Spleen (tissue), 11 donors: ENCODE data around the gene DNAJC4. TPM values are rescaled to one million over a fixed set of nuclear protein-coding genes. Genes with fewer than 3 reads are reported as not detected.
A peak's percentile ranks its signal among the peaks of the same experiment; 100 is the strongest.

Source experiments
- DNase-seq: peaks from one replicate; pipeline ENCODE4 v3.0.0-alpha.2; 2020
- H3K27ac ChIP-seq, 8 donors: fragments of 200-600 bp; sonication (generic) in 7 of 8; 1 replicate in 4 of 8; 2 replicates in 4 of 8; pipeline versions ENCODE4 v1.5.0 to v1.8.0; 2016 to 2021; ENCODE audit warnings: inconsistent platforms in 4 of 8, mild to moderate bottlenecking in 4 of 8, moderate library complexity in 1 of 8
- H3K27me3 ChIP-seq, 7 donors: fragments of 200-600 bp; sonication (generic) in 6 of 7; replicated peaks in 1 of 7; 1 replicate in 4 of 7; 2 replicates in 3 of 7; pipeline versions ENCODE4 v1.5.0 to v1.8.0; 2016 to 2021; ENCODE audit warnings: inconsistent platforms in 3 of 7, mild to moderate bottlenecking in 1 of 7
- H3K36me3 ChIP-seq, 6 donors: fragments of 200-600 bp; sonication (generic) in 5 of 6; 1 replicate in 4 of 6; 2 replicates in 2 of 6; pipeline versions ENCODE4 v1.5.0 to v1.8.0; 2016 to 2021; ENCODE audit warnings: inconsistent platforms in 2 of 6
- H3K4me1 ChIP-seq, 6 donors: fragments of 200-600 bp; sonication (generic) in 5 of 6; 1 replicate in 3 of 6; 2 replicates in 3 of 6; pipeline versions ENCODE4 v1.5.0 to v1.8.0; 2016 to 2021; ENCODE audit warnings: inconsistent platforms in 3 of 6
- H3K4me3 ChIP-seq, 8 donors: fragments of 200-600 bp; sonication (generic) in 7 of 8; 1 replicate in 4 of 8; 2 replicates in 4 of 8; pipeline versions ENCODE4 v1.5.0 to v1.8.0; 2016 to 2021; ENCODE audit warnings: inconsistent platforms in 4 of 8, mild to moderate bottlenecking in 4 of 8, moderate library complexity in 2 of 8
- H3K9me3 ChIP-seq, 8 donors: fragments of 200-600 bp; sonication (generic) in 7 of 8; 1 replicate in 4 of 8; 2 replicates in 4 of 8; pipeline versions ENCODE4 v1.5.0 to v1.8.0; 2016 to 2021; ENCODE audit warnings: inconsistent platforms in 4 of 8
- POLR2A ChIP-seq, 3 donors: fragments of 450-650 bp; IDR thresholded peaks; one replicate each; pipeline ENCODE4 v1.5.1; 2017; ENCODE audit warnings: antibody characterized with exemption in 3 of 3, mild to moderate bottlenecking in 1 of 3
- POLR2AphosphoS5 ChIP-seq, 3 donors: sonication (generic); formaldehyde crosslinking; IDR thresholded peaks; one replicate each; pipeline ENCODE4 v1.5.1; 2017; ENCODE audit warnings: antibody characterized with exemption in 3 of 3
- WGBS, 5 donors: extraction: QIAGEN DNeasy Blood & Tissue Kit in 3 of 5; methylation state at CpG; one replicate each; pipeline versions ENCODE4 v1.1.5 to v1.1.7; 2013 to 2018; 5-methylcytosine and 5-hydroxymethylcytosine counted together
- intact Hi-C: fragments of 100-400 bp; cut with DNase I; formaldehyde crosslinking; loops from one replicate; pipeline ENCODE4 v1.15.0; 2023; ENCODE audit warnings: low total_unique reads
- polyA plus RNA-seq, 3 donors: library from polyadenylated mRNA; stranded (reverse); fragments of 200-250 nt; gene quantifications; one replicate each; pipeline ENCODE4 v1.2.1, GENCODE V29; 2013
- total RNA-seq, 7 donors: library from RNA; depleted of rRNA in 3 of 7; stranded (reverse); fragments of >200 nt in 3 of 7; fragmentation: NEBNext Ultra II Directional in 4 of 7; extraction: Animal tissue kit (Norgen Biotek cat#: 25700) in 4 of 7; gene quantifications; one replicate each; pipeline versions ENCODE4 v1.1.0 to v1.2.1, GENCODE V29; 2016 to 2021
- TF ChIP-seq, protein P1 (sequence below), 11 experiments: fragments of 200-600 bp in 7 of 11; fragments of 450-650 bp in 4 of 11; sonication (generic) in 4 of 11; IDR thresholded peaks in 8 of 11; conservative IDR thresholded peaks in 3 of 11; 1 replicate in 7 of 11; 2 replicates in 4 of 11; pipeline versions ENCODE4 v1.4.0 to v1.8.0; 2016 to 2021; ENCODE audit warnings: antibody characterized with exemption in 11 of 11, inconsistent platforms in 4 of 11, mild to moderate bottlenecking in 1 of 11
- donor health status: healthy with polysubstance abuse.
- donor health status: DM: no; HTN: no; CAD: no; lungs with moderate emphysema.
- donor health status: DM: no; HTN: no; CAD: no.
- donor health status: Bipolar disorder and iron deficiency.
- donor health status: healthy.
- donor health status: DM: no; HTN: no; CAD: no.
- donor health status: DM: yes; HTN: yes; CAD: no.

DNAJC4 gene
- total and polyA plus RNA-seq, 10 donors = 28.0 to 113 (median 54.2) TPM

DNA sequence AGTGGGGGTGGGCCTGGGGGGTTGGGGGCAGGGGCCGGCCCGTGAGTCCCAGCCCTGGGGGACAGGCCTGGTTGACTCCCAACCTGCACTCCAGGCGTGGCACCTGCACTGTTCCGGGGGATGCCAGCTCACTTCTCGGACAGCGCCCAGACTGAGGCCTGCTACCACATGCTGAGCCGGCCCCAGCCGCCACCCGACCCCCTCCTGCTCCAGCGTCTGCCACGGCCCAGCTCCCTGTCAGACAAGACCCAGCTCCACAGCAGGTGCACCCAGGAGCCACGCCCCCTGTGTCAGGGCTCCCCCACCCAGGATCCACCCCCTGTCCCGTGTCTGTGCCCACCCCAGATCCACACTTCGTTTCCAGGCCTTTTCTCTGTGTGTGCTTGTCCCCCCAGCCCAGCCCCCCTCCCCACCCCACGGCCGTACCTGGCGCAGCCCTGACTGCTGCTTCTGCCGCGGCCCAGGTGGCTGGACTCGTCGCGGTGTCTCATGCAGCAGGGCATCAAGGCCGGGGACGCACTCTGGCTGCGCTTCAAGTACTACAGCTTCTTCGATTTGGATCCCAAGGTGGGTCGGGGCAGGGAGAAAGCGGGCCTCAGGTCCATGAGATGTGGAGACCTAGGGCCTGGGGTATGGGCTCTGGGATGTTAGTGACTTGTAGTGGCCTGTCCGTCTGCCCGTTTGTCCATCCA, 19.0 kb upstream of the DNAJC4 start:
- intact Hi-C loops = no loop called here
- 90 to 95% (median 91%) methylated on average over 29 to 30 of the region's 30 CpGs for WGBS, 5 donors

GRCh38 chr11:64216879-64217278, 13.5 kb upstream of the DNAJC4 start:
- Histone ChIP-seq H3K36me3 (peaks cover 0 to 100% (median 68%) of the 10 kb centered on the region in 6 donors), H3K27me3 (no peaks in the 10 kb centered on the region), H3K9me3 (no peaks in the 10 kb centered on the region), H3K27ac (no peak overlapping the region), H3K4me3 (no peak overlapping the region), H3K4me1 (peaks cover 0 to 63% (median 13%) of the 10 kb centered on the region in 6 donors)
- WGBS, 5 donors = 75 to 87% (median 83%) methylated on average over 6 of the region's 6 CpGs
- no peak for TF ChIP-seq POLR2A (IDR thresholded peaks at IDR 0.05)
- TF ChIP-seq POLR2AphosphoS5 (IDR thresholded peaks at IDR 0.05) = no peak
- TF ChIP-seq, protein P1, sequence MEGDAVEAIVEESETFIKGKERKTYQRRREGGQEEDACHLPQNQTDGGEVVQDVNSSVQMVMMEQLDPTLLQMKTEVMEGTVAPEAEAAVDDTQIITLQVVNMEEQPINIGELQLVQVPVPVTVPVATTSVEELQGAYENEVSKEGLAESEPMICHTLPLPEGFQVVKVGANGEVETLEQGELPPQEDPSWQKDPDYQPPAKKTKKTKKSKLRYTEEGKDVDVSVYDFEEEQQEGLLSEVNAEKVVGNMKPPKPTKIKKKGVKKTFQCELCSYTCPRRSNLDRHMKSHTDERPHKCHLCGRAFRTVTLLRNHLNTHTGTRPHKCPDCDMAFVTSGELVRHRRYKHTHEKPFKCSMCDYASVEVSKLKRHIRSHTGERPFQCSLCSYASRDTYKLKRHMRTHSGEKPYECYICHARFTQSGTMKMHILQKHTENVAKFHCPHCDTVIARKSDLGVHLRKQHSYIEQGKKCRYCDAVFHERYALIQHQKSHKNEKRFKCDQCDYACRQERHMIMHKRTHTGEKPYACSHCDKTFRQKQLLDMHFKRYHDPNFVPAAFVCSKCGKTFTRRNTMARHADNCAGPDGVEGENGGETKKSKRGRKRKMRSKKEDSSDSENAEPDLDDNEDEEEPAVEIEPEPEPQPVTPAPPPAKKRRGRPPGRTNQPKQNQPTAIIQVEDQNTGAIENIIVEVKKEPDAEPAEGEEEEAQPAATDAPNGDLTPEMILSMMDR (IDR thresholded peaks at IDR 0.05 in 8 of 11, conservative IDR thresholded peaks at IDR 0.05 in 3 of 11) = no peak
- no peak for DNase-seq
- intact Hi-C loops = no loop called here

More for the DNA sequence above, 19.0 kb upstream of the DNAJC4 start:
- H3K9me3 ChIP-seq = no peaks in the 10 kb centered on the region
- TF ChIP-seq, protein P1 (IDR thresholded peaks at IDR 0.05 in 8 of 11, conservative IDR thresholded peaks at IDR 0.05 in 3 of 11) = no peak
- peak in 1 of 3 donors; percentile 56 for TF ChIP-seq POLR2AphosphoS5 (IDR thresholded peaks at IDR 0.05)
- TF ChIP-seq POLR2A (IDR thresholded peaks at IDR 0.05) = no peak
- H3K27ac ChIP-seq = peak overlapping the region in 3 of 8 donors; percentile 7 to 33 (median 21)
- H3K4me3 ChIP-seq = no peak overlapping the region
- peaks cover 12 to 95% (median 41%) of the 10 kb centered on the region in 6 donors for H3K4me1 ChIP-seq
- no peak for DNase-seq
- peaks cover 0 to 84% (median 49%) of the 10 kb centered on the region in 6 donors for H3K36me3 ChIP-seq
- H3K27me3 ChIP-seq = no peaks in the 10 kb centered on the region

- H3K9me3 ChIP-seq = no peaks in the 10 kb centered on the region
- DNase-seq = no peak
- no peaks in the 10 kb centered on the region for H3K27me3 ChIP-seq
- peak overlapping the region in 2 of 8 donors; percentile 25 to 35 for H3K27ac ChIP-seq
- no peak overlapping the region for H3K4me3 ChIP-seq
- intact Hi-C loops = no loop called here
- TF ChIP-seq POLR2A (IDR thresholded peaks at IDR 0.05) = no peak
- TF ChIP-seq, protein P1 (IDR thresholded peaks at IDR 0.05 in 8 of 11, conservative IDR thresholded peaks at IDR 0.05 in 3 of 11) = no peak
- peak; percentile 9 to 75 (median 38) for TF ChIP-seq POLR2AphosphoS5 (IDR thresholded peaks at IDR 0.05)
- peaks cover 0 to 100% (median 72%) of the 10 kb centered on the region in 6 donors for H3K36me3 ChIP-seq
- peaks cover 0 to 67% (median 16%) of the 10 kb centered on the region in 6 donors for H3K4me1 ChIP-seq
- 86 to 95% (median 92%) methylated on average over 5 to 11 of the region's 11 CpGs for whole genome bisulfite sequencing, 5 donors
These were observed 11.6 kb upstream of the DNAJC4 start for GRCh38 chr11:64218628-64219353.

DNA sequence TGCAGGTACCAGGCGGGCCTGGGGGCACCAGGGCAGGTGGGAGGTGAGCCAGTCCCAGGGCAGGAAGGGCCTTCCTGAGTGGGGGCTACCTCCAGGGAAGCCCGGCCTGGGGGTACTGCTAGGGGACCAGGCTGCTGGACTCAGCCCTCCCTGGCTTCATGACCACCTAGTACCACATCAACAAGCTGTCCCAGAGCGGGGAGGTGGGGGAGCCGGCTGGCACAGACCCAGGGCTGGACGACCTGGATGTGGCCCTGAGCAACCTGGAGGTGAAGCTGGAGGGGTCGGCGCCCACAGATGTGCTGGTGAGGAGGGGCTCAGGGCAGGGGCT, 11.0 kb upstream of the DNAJC4 start:
- 86 to 96% (median 91%) methylated on average over 2 to 7 of the region's 7 CpGs for WGBS, 5 donors
- no peaks in the 10 kb centered on the region for H3K9me3 ChIP-seq
- DNase-seq = no peak
- H3K4me3 ChIP-seq = no peak overlapping the region
- peaks cover 0 to 67% (median 18%) of the 10 kb centered on the region in 6 donors for H3K4me1 ChIP-seq
- peak overlapping the region in 2 of 8 donors; percentile 25 to 35 for H3K27ac ChIP-seq
- peak in 1 of 3 donors; percentile 65 for TF ChIP-seq POLR2AphosphoS5 (IDR thresholded peaks at IDR 0.05)
- TF ChIP-seq POLR2A (IDR thresholded peaks at IDR 0.05) = no peak
- no peaks in the 10 kb centered on the region for H3K27me3 ChIP-seq
- peaks cover 0 to 100% (median 70%) of the 10 kb centered on the region in 6 donors for H3K36me3 ChIP-seq
- intact Hi-C loops = no loop called here
